ENCODE results near the gene PSMD14.
"Not testable (repeated sequence)": the region's sequence is repeated elsewhere in the genome, so short reads cannot be mapped to it uniquely, and the experiment has no call there.

The PSMD14 gene

DNA sequence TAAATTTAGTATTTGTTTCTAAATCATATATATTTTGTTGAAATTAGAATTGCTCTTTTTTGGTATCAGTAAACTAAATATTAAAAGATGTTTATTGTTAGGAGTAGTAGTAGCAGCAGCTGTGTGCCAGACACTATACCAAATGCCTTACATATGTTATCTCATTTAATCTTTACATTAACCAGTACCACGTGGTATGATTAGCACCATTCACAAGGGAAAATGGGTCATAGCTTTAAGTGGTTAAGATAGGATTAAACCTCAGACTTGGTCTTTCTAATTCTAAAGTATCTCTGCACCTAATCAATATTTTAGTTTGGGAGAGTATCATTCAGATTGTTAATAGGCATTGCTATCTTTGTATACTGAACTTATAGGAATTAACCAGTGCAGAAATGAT is 29.0 kb downstream of the PSMD14 start:
- H3K9me3 ChIP-seq (ENCODE audit: control insufficient read depth, insufficient read depth, low read depth, low read length) = no peaks in the 10 kb centered on the region
- CTCF ChIA-PET = no interaction called here
- no peaks in the 10 kb centered on the region for H3K4me1 ChIP-seq (ENCODE audit: control insufficient read depth, insufficient read depth, low read length)
- POLR2A ChIA-PET = no interaction called here
- no peak overlapping the region for H3K4me3 ChIP-seq (ENCODE audit: low read depth, low read length)
- H3K36me3 ChIP-seq (ENCODE audit: control insufficient read depth in 2 of 2, insufficient read depth in 1 of 2, low read length in 2 of 2) = peaks cover 0 to 17% of the 10 kb centered on the region in 2 experiments; a peak in 2 of 3 replicates
- no peak overlapping the region for H3K27ac ChIP-seq (ENCODE audit: extremely low read depth, low read depth, low read length)
- no peak for TF ChIP-seq ZNF529 (tag by site-specific recombination; IDR thresholded peaks at IDR 0.05; ENCODE audit: insufficient replicate concordance)
- TF ChIP-seq PRDM4 (tag by site-specific recombination; IDR thresholded peaks at IDR 0.05) = no peak
- no peak for TF ChIP-seq ZNF514 (tag by site-specific recombination; IDR thresholded peaks at IDR 0.05)
- no peak for TF ChIP-seq ZNF146 (tag by site-specific recombination; IDR thresholded peaks at IDR 0.05)
- TF ChIP-seq ZNF654 (tag by site-specific recombination; IDR thresholded peaks at IDR 0.05; ENCODE audit: low read depth) = no peak
- TF ChIP-seq ZNF248 (tag by site-specific recombination; IDR thresholded peaks at IDR 0.05) = no peak
- TF ChIP-seq ZNF521 (tag by site-specific recombination; IDR thresholded peaks at IDR 0.05) = no peak
- TF ChIP-seq ZNF518A (tag by site-specific recombination; conservative IDR thresholded peaks at IDR 0.05; ENCODE audit: low read depth) = no peak
- no peak for TF ChIP-seq REST (tag by site-specific recombination; IDR thresholded peaks at IDR 0.05)
- no peak for TF ChIP-seq MZF1 (tag by site-specific recombination; IDR thresholded peaks at IDR 0.05; ENCODE audit: borderline replicate concordance)
- TF ChIP-seq ZNF24 (tag by site-specific recombination; IDR thresholded peaks at IDR 0.05) = no peak

DNA sequence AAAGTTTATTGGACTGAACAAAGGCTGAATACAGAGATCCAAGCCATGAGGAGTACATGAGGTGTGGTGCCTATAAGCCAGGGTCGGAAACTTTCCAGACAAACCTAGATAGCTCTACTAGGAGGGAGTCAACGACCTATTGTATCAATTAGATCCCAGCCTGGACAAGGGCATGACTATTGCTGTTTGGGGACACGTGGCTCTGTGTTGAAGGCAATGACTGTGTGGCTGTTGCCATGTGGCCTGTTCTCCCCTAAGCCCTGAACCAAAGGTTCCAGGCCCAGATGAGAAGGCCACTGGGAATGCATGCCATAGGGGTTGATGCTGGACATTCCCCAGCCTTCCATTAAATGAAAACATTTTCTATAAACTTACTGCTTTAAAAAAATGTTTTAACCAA is 31.3 kb downstream of the PSMD14 start:
- POLR2A ChIA-PET; H3K27ac ChIP-seq (ENCODE audit: extremely low read depth, low read depth, low read length); H3K4me3 ChIP-seq (ENCODE audit: low read depth, low read length); H3K9me3 ChIP-seq (ENCODE audit: control insufficient read depth, insufficient read depth, low read depth, low read length); H3K4me1 ChIP-seq (ENCODE audit: control insufficient read depth, insufficient read depth, low read length); CTCF ChIA-PET: not testable (repeated sequence)
- H3K36me3 ChIP-seq (ENCODE audit: control insufficient read depth in 2 of 2, insufficient read depth in 1 of 2, low read length in 2 of 2) = peaks cover 0 to 17% of the 10 kb centered on the region in 2 experiments; a peak in 1 of 3 replicates

DNA sequence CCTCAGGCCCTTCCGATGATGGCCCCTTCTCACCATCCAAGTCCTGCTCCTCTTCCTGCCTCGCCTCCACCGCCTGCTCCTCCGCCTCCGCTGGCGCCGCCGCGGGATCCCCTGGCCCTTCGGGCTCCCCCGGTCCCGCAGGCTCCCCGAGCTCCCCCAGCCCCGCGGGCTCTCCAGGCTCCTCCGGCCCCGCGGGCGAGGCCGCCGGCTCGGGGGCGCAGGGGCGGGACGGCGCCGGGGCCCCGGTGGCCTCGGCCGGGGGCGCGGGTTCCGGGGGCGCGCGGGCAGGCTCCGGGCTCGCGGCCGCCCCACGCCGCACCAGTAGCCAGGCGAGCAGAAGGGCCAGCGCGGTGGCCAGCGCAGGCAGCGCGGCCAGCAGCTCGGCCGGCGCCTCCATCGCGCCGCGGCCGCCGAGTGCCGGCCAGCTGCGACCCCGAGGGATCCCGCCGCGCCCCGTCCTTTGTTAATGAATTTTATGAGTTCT is 32.7 kb downstream of the PSMD14 start:
- peaks cover 0 to 17% of the 10 kb centered on the region in 2 experiments; a peak in 1 of 3 replicates for H3K36me3 ChIP-seq (ENCODE audit: control insufficient read depth in 2 of 2, insufficient read depth in 1 of 2, low read length in 2 of 2)
- POLR2A ChIA-PET; H3K9me3 ChIP-seq (ENCODE audit: control insufficient read depth, insufficient read depth, low read depth, low read length); H3K4me1 ChIP-seq (ENCODE audit: control insufficient read depth, insufficient read depth, low read length); CTCF ChIA-PET; H3K4me3 ChIP-seq (ENCODE audit: low read depth, low read length); H3K27ac ChIP-seq (ENCODE audit: extremely low read depth, low read depth, low read length): not testable (repeated sequence)

Data from HEK293 (cell line).